Left renal pelvis (tissue), 4 donors: ENCODE measurements around the gene C2orf68. TPM values are rescaled to one million over a fixed set of nuclear protein-coding genes. Genes with fewer than 3 reads are reported as not detected.

Source experiments
- polyA plus RNA-seq, 4 donors: library from polyadenylated mRNA; unstranded; fragments of 120-200 nt; gene quantifications; one replicate each; pipeline ENCODE4 v1.2.1, GENCODE V29; 2013; ENCODE audit not compliant: insufficient read length in 4 of 4

The C2orf68 gene
- polyA plus RNA-seq, 4 donors: 53.1 to 78.6 (median 55.7) TPM

Other genes with a start within 250 kb of the C2orf68 start
- gene CAPG, start 201.7 kb downstream of the C2orf68 start, polyA plus RNA-seq: 100 to 1,000 TPM in 1 of 4 donors, 10 to 100 TPM in 3; 63.5 to 162 (median 92.6) TPM
- gene SH2D6, start 193.4 kb downstream of the C2orf68 start, polyA plus RNA-seq: 1 to 10 TPM in 1 of 4 donors, under 1 TPM in 3; 0.27 to 1.5 (median 0.58) TPM
- gene MAT2A, start 72.9 kb downstream of the C2orf68 start, polyA plus RNA-seq: 100 to 1,000 TPM; 194 to 394 (median 345) TPM
- 10 to 100 TPM; 33.7 to 42.4 (median 39.7) TPM for gene GGCX, start 50.6 kb downstream of the C2orf68 start, polyA plus RNA-seq
- gene VAMP8, start 34.5 kb downstream of the C2orf68 start, polyA plus RNA-seq: 100 to 1,000 TPM in 1 of 4 donors, 10 to 100 TPM in 3; 18.8 to 103 (median 92.4) TPM
- 10 to 100 TPM; 21.7 to 41.4 (median 35.7) TPM for gene VAMP5, start 27.6 kb downstream of the C2orf68 start, polyA plus RNA-seq
- 100 to 1,000 TPM in 3 of 4 donors, 10 to 100 TPM in 1; 72.7 to 135 (median 132) TPM for gene RNF181, start 16.3 kb downstream of the C2orf68 start, polyA plus RNA-seq
- 10 to 100 TPM; 14.9 to 39.7 (median 33.3) TPM for gene TMEM150A, start 9.4 kb downstream of the C2orf68 start, polyA plus RNA-seq
- 10 to 100 TPM; 41.7 to 77.3 (median 69.5) TPM for gene USP39, start 4.1 kb upstream of the C2orf68 start, polyA plus RNA-seq
- gene SFTPB, start 56.1 kb upstream of the C2orf68 start, polyA plus RNA-seq: 1 to 10 TPM in 2 of 4 donors, under 1 TPM in 2; 0.05 to 3.4 (median 0.69) TPM
- 1 to 10 TPM in 1 of 4 donors, under 1 TPM in 3; 0.36 to 3.2 (median 0.49) TPM for gene GNLY, start 82.3 kb upstream of the C2orf68 start, polyA plus RNA-seq
- 10 to 100 TPM; 13.6 to 15.6 (median 14.5) TPM for gene ATOH8, start 141.9 kb upstream of the C2orf68 start, polyA plus RNA-seq